Small intestine (tissue), 7 donors: ENCODE results near the gene BRD9. TPM values are rescaled to one million over a fixed set of nuclear protein-coding genes. Genes with fewer than 3 reads are reported as not detected.

ENCODE experiments used
- DNase-seq, 2 donors: peaks; one replicate each; pipeline versions ENCODE4 v3.0.0 to v3.0.0-alpha.2; 2013
- FAIRE-seq: peaks from 2 replicates; lab custom pipeline; 2012; peaks lifted over from hg19 to GRCh38; lab: Jason Lieb, UNC
- H3K27ac ChIP-seq, 3 donors: one replicate each; pipeline ENCODE4 v1.5.1; 2013; ENCODE audit warnings: low read length in 2 of 3, mild to moderate bottlenecking in 2 of 3, control low read depth in 1 of 3, inconsistent platforms in 1 of 3, low read depth in 1 of 3, moderate library complexity in 1 of 3
- H3K27me3 ChIP-seq, 3 donors: one replicate each; pipeline ENCODE4 v1.6.1; 2013; ENCODE audit warnings: low read length in 3 of 3, inconsistent platforms in 1 of 3; ENCODE audit not compliant: control insufficient read depth in 3 of 3, insufficient read depth in 3 of 3
- H3K36me3 ChIP-seq, 3 donors: one replicate each; pipeline ENCODE4 v1.6.1; 2013; ENCODE audit warnings: low read length in 3 of 3, inconsistent platforms in 1 of 3, low read depth in 1 of 3, mild to moderate bottlenecking in 1 of 3, moderate library complexity in 1 of 3; ENCODE audit not compliant: control insufficient read depth in 3 of 3, insufficient read depth in 2 of 3
- H3K4me1 ChIP-seq, 3 donors: one replicate each; pipeline ENCODE4 v1.6.1; 2013; ENCODE audit warnings: low read length in 2 of 3, inconsistent platforms in 1 of 3, low read depth in 1 of 3, mild to moderate bottlenecking in 1 of 3, moderate library complexity in 1 of 3; ENCODE audit not compliant: control insufficient read depth in 3 of 3, insufficient read depth in 2 of 3
- H3K4me3 ChIP-seq, 3 donors: one replicate each; pipeline ENCODE4 v1.5.1; 2013; ENCODE audit warnings: low read length in 3 of 3, control low read depth in 1 of 3, inconsistent platforms in 1 of 3, low read depth in 1 of 3, mild to moderate bottlenecking in 1 of 3, moderate library complexity in 1 of 3
- H3K9me3 ChIP-seq, 2 donors: one replicate each; pipeline ENCODE4 v1.6.1; 2013; ENCODE audit warnings: low read depth in 1 of 2, low read length in 1 of 2; ENCODE audit not compliant: control insufficient read depth in 2 of 2, insufficient read depth in 1 of 2
- WGBS, 3 donors: extraction: QIAGEN DNeasy Blood & Tissue Kit; methylation state at CpG; one replicate each; pipeline ENCODE4 v1.1.7; 2013; 5-methylcytosine and 5-hydroxymethylcytosine counted together
- polyA plus RNA-seq, 4 donors: library from polyadenylated mRNA; stranded (reverse) in 3 of 4; unstranded in 1 of 4; fragments of 200-250 nt in 3 of 4; fragments of 120-200 nt in 1 of 4; gene quantifications; one replicate each; pipeline versions ENCODE4 v1.2.1 to v1.2.3, GENCODE V29; 2013
- donor health status: healthy with polysubstance abuse.
- donor health status: control.
- donor health status: control.
- donor health status: Bipolar disorder and iron deficiency.
- donor health status: healthy.

The BRD9 gene
- polyA plus RNA-seq, 4 donors = 21.2 to 53.2 (median 30.5) TPM

DNA sequence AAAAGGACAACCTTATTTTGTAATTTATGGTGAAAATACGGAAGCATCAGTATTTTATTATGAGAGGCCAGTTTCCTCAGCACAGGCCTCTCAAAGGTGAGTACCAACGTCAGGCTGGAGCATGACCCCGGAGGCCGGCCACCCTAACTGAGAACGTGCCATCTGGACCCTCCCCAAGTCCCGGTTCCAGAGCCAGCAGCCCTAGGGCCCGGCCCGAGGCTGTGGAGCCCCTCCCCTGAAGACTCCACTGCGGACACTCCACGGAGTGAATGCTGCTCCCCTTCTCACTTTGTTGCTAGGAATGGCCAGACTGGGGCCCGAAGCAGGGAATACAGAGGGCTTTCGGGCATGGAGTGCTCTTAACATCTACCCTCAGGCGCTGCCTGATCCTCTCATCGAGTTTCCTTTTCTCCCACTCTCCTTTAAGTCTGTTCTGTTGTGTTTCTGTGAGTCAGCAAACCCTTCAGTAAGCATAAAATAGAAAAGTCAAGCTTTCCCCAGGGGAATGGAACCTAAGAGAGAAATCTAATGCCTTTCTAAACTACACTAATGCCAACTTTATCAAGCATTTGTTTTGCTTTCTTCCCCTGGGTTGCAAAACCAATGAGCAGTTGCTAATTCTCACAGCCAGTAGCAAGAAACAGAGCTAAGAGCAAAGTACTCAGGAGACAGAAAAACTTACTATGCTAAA lies 4.5 kb downstream of the BRD9 start:
- peaks cover 0 to 77% (median 26%) of the 10 kb centered on the region in 3 donors for H3K36me3 ChIP-seq
- H3K27me3 ChIP-seq = no peaks in the 10 kb centered on the region
- no peaks in the 10 kb centered on the region for H3K9me3 ChIP-seq
- 89 to 91% (median 90%) methylated on average over 14 of the region's 14 CpGs for WGBS, 3 donors
- H3K4me3 ChIP-seq = no peak overlapping the region
- DNase-seq (no peak), FAIRE-seq (no peak)
- H3K27ac ChIP-seq = no peak overlapping the region
- peaks cover 0 to 10% (median 3%) of the 10 kb centered on the region in 3 donors for H3K4me1 ChIP-seq

DNA sequence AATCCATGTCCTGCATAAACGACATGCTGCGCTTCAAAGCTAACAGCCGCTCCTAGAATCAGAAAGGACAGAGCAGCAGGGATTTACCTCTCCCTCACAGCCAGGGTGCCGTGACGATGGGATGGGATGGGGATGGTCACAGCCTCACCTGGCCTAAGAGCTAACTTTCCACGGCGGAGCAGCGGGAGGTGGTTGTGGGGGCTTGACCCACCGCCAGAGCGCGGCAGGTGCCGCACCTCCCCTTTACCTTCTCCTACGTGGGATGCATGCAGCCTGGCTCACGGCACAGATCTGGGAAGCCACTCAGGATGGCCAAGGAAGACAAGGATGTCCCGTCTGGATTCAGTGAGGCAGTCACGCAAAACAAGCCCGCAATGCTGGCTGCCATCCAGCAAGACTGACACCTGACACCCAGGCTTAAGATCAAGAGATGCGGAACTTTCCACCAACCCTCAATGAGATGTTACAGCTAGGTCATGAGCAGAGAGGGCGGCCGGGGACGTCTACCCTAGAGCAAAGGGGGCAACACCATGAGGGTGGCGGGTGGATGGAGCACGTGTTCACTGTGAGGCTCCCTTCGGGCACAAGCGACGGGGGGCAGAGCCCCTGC lies 5.8 kb downstream of the BRD9 start:
- no peak for DNase-seq
- 93 to 94% (median 93%) methylated on average over 26 of the region's 26 CpGs for WGBS, 3 donors
- Histone ChIP-seq H3K4me3 (no peak overlapping the region), H3K36me3 (peaks cover 0 to 89% (median 28%) of the 10 kb centered on the region in 3 donors), H3K9me3 (no peaks in the 10 kb centered on the region), H3K4me1 (peaks cover 0 to 10% (median 3%) of the 10 kb centered on the region in 3 donors), H3K27ac (no peak overlapping the region), H3K27me3 (no peaks in the 10 kb centered on the region)
- FAIRE-seq = no peak

DNA sequence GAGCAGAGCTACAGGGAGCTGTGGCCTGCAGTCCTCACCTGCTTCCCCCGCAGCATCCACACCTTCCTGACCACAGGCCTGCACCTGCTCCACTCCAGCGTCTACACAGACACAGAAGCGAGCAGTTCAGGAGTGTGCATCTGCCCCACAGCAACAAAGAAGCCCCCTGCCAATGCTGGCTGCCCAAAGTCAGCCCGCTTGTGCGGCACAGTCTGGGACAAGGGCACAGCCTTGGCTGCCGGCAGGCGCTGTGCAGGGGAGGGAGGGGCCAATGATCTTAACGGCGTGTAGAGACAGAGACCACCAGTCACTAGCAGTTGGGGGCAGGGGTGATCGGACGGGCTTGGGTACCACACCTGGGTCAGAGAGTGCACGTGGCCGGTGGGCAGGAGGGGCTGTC lies 6.6 kb downstream of the BRD9 start:
- no peak overlapping the region for H3K4me3 ChIP-seq
- H3K9me3 ChIP-seq = no peaks in the 10 kb centered on the region
- no peak for DNase-seq
- FAIRE-seq = no peak
- WGBS, 3 donors = 90 to 95% (median 94%) methylated on average over 13 of the region's 13 CpGs
- H3K4me1 ChIP-seq = peaks cover 0 to 3% (median 0%) of the 10 kb centered on the region in 3 donors
- no peak overlapping the region for H3K27ac ChIP-seq
- peaks cover under 1 to 91% (median 32%) of the 10 kb centered on the region in 3 donors for H3K36me3 ChIP-seq
- H3K27me3 ChIP-seq = no peaks in the 10 kb centered on the region

DNA sequence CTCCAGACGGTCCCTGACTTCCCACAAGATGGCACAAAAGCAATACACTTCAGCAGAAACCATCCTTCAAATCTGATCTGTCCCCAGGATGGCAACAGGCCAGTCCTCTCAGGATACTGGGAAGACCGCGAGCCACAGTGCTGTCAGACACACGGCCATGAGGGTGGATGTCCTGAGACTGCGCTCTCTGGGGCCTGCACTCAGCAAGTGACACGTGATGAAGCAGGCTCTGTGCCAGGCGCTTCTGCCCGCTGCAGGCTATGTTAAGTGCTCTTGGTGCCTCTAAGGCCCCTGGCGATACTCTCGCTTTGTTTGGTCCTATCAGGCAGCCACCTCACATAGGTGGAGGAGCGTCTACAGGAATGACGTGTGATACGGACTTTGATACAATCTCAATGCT lies 7.1 kb downstream of the BRD9 start:
- Histone ChIP-seq H3K36me3 (peaks cover 4 to 92% (median 35%) of the 10 kb centered on the region in 3 donors), H3K4me1 (no peaks in the 10 kb centered on the region), H3K4me3 (no peak overlapping the region), H3K9me3 (no peaks in the 10 kb centered on the region), H3K27me3 (no peaks in the 10 kb centered on the region), H3K27ac (no peak overlapping the region)
- DNase-seq (no peak), FAIRE-seq (no peak)
- 87% methylated on average over 13 of the region's 13 CpGs for WGBS, 3 donors

- FAIRE-seq (no peak), DNase-seq (no peak)
- Histone ChIP-seq H3K4me3 (no peak overlapping the region), H3K27ac (no peak overlapping the region), H3K9me3 (no peaks in the 10 kb centered on the region), H3K4me1 (no peaks in the 10 kb centered on the region), H3K36me3 (peaks cover 4 to 89% (median 31%) of the 10 kb centered on the region in 3 donors), H3K27me3 (no peaks in the 10 kb centered on the region)
- WGBS, 3 donors = 92 to 98% (median 95%) methylated on average over 18 of the region's 18 CpGs
These were observed 7.5 kb downstream of the BRD9 start for GRCh38 chr5:885127-885442.

GRCh38 chr5:884345-885126 lies 8.1 kb downstream of the BRD9 start:
- no peaks in the 10 kb centered on the region for H3K27me3 ChIP-seq
- 90 to 94% (median 93%) methylated on average over 16 of the region's 16 CpGs for WGBS, 3 donors
- no peaks in the 10 kb centered on the region for H3K4me1 ChIP-seq
- no peaks in the 10 kb centered on the region for H3K9me3 ChIP-seq
- no peak for DNase-seq
- FAIRE-seq = no peak
- peaks cover 4 to 84% (median 31%) of the 10 kb centered on the region in 3 donors for H3K36me3 ChIP-seq
- no peak overlapping the region for H3K4me3 ChIP-seq
- no peak overlapping the region for H3K27ac ChIP-seq

DNA sequence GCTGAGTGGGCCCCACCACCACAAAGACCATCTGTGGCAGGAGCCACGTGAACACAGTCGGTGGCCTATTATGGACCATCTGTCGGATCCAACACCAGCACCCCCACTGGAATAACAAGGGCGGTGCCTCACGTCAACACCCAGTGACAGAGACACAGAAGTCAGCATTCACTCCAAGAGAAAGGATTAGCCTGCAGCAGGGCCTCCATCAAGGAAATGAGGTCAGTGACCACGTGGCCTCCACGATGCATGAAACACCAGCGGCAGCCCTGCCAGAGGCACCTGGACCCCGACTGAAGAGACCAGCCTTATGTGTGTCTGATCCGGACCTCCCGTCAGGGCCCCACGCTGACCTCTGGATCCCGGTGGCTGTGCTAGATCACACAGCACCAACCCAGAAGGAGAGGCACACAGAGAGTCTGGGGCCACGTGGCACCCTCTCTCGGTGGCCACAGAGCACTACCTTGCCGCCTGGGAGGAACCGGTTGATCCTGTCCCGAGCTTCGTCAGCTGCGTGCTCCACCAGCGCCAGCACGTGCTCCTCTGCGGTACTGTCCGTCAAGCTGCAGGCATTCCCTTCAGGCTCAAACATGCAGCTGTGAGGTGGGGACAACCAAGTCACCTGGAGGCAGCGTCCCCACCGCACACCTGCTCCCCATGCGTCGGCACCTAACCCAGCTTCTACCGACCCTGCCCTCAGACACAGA lies 9.0 kb downstream of the BRD9 start:
- Histone ChIP-seq H3K27me3 (no peaks in the 10 kb centered on the region), H3K4me3 (no peak overlapping the region), H3K36me3 (peaks cover 4 to 79% (median 28%) of the 10 kb centered on the region in 3 donors), H3K9me3 (no peaks in the 10 kb centered on the region), H3K4me1 (no peaks in the 10 kb centered on the region), H3K27ac (no peak overlapping the region)
- WGBS, 3 donors = 94 to 97% (median 96%) methylated on average over 29 of the region's 29 CpGs
- FAIRE-seq = no peak
- no peak for DNase-seq
